Neuron (in vitro differentiated cells): ENCODE data around the gene SMO.

Experiments used
- H2AFZ ChIP-seq: one replicate; pipeline ENCODE4 v1.6.1; 2013; ENCODE audit warnings: low read depth, mild to moderate bottlenecking, inconsistent platforms, low read length, moderate library complexity
- H3K27me3 ChIP-seq: one replicate; pipeline ENCODE4 v1.6.1; 2013; ENCODE audit warnings: low read length; ENCODE audit not compliant: insufficient read depth
- H3K36me3 ChIP-seq: one replicate; pipeline ENCODE4 v1.6.1; 2013; ENCODE audit warnings: low read length; ENCODE audit not compliant: insufficient read depth
- H3K4me1 ChIP-seq: one replicate; pipeline ENCODE4 v1.6.1; 2013; ENCODE audit warnings: low read length; ENCODE audit not compliant: insufficient read depth
- H3K4me3 ChIP-seq: 2 replicates; pipeline ENCODE4 v1.5.1; 2013; ENCODE audit warnings: mild to moderate bottlenecking, low read length, moderate library complexity
- H3K9me3 ChIP-seq: one replicate; pipeline ENCODE4 v1.6.1; 2013; ENCODE audit warnings: low read length

SMO gene

GRCh38 chr7:129184981-129185670 lies 3.3 kb upstream of the SMO start:
- Histone ChIP-seq H3K4me1 (peaks cover 13% of the 10 kb centered on the region), H2AFZ (no peak overlapping the region), H3K27me3 (no peaks in the 10 kb centered on the region), H3K36me3 (no peaks in the 10 kb centered on the region), H3K4me3 (no peak overlapping the region), H3K9me3 (peaks cover 2% of the 10 kb centered on the region)

DNA sequence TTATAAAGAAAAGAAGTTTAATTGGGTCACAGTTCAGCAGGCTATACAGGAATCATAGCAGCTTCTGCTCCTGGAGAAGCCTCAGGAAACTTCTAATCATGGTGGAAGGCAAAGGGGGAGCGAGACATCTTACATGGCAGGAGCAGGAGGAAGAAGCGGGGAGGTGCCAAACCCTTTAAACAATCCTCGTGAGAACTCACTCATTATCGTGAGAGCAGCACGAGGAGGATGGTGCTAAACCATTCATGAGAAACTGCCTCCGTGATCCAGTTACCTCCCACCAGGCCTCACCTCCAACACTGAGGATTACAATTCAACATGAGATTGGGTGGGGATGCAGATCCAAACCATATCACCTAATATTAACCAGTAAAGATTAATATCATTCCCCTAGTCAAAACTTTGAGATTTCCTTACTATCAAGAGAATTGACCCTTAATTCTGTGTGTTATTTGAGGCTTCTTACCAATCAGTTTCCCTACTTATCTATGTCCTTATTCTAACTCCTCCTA lies 1.6 kb upstream of the SMO start:
- H3K27me3 ChIP-seq: no peaks in the 10 kb centered on the region
- H3K4me1 ChIP-seq: peaks cover 27% of the 10 kb centered on the region
- no peak overlapping the region for H2AFZ ChIP-seq
- H3K36me3 ChIP-seq: peaks cover 2% of the 10 kb centered on the region
- H3K9me3 ChIP-seq: no peaks in the 10 kb centered on the region
- H3K4me3 ChIP-seq: no peak overlapping the region

GRCh38 chr7:129187681-129188371 lies 607 bp upstream of the SMO start:
- H2AFZ ChIP-seq: peak overlapping the region; percentile 52
- H3K36me3 ChIP-seq: peaks cover 12% of the 10 kb centered on the region
- H3K4me1 ChIP-seq: peaks cover 27% of the 10 kb centered on the region
- H3K27me3 ChIP-seq: no peaks in the 10 kb centered on the region
- peak overlapping the region; percentile 74 for H3K4me3 ChIP-seq
- peaks cover 3% of the 10 kb centered on the region for H3K9me3 ChIP-seq

DNA sequence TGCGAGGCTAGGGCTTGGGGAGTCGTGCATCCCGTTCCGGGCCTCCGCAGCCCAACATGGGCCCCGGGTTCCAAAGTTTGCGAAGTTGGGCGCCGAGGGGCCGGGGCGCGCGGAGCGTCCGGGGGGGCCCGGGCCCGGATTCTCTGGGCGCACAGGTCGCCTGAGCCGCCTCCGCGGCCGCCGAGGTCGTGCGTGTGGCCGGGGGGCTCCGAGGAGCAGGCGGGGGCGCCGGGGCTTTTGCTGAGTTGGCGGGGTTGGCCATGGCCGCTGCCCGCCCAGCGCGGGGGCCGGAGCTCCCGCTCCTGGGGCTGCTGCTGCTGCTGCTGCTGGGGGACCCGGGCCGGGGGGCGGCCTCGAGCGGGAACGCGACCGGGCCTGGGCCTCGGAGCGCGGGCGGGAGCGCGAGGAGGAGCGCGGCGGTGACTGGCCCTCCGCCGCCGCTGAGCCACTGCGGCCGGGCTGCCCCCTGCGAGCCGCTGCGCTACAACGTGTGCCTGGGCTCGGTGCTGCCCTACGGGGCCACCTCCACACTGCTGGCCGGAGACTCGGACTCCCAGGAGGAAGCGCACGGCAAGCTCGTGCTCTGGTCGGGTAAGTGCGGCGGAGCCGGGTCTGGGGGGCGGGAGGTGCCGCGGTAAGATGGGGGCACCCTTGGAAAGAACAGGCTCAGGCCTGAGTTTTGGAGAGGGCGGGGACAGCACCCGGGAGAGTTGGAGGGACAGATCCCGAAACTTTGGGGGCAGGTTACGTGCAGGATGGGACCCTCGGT lies 643 bp downstream of the SMO start:
- no peaks in the 10 kb centered on the region for H3K27me3 ChIP-seq

GRCh38 chr7:129189661-129190310 lies 1.4 kb downstream of the SMO start:
- Histone ChIP-seq H2AFZ (no peak overlapping the region), H3K4me1 (peaks cover 27% of the 10 kb centered on the region), H3K36me3 (peaks cover 16% of the 10 kb centered on the region), H3K4me3 (peak overlapping the region; percentile 74), H3K9me3 (peaks cover 5% of the 10 kb centered on the region), H3K27me3 (no peaks in the 10 kb centered on the region)

More for the DNA sequence above, 643 bp downstream of the SMO start:
- Histone ChIP-seq H3K36me3 (peaks cover 16% of the 10 kb centered on the region), H3K9me3 (peaks cover 3% of the 10 kb centered on the region), H2AFZ (peak overlapping the region; percentile 52), H3K4me3 (peak overlapping the region; percentile 74), H3K4me1 (peaks cover 27% of the 10 kb centered on the region)

- H3K9me3 ChIP-seq: peaks cover 9% of the 10 kb centered on the region
- peaks cover 27% of the 10 kb centered on the region for H3K4me1 ChIP-seq
- no peak overlapping the region for H2AFZ ChIP-seq
- H3K4me3 ChIP-seq: peak overlapping the region; percentile 13
- peaks cover 21% of the 10 kb centered on the region for H3K36me3 ChIP-seq
- H3K27me3 ChIP-seq: no peaks in the 10 kb centered on the region
These were observed 2.8 kb downstream of the SMO start for GRCh38 chr7:129191272-129191671.

GRCh38 chr7:129193892-129194291 lies 5.5 kb downstream of the SMO start:
- H3K27me3 ChIP-seq: no peaks in the 10 kb centered on the region
- peaks cover 18% of the 10 kb centered on the region for H3K4me1 ChIP-seq
- peaks cover 21% of the 10 kb centered on the region for H3K36me3 ChIP-seq
- no peak overlapping the region for H3K4me3 ChIP-seq
- no peak overlapping the region for H2AFZ ChIP-seq
- peaks cover 9% of the 10 kb centered on the region for H3K9me3 ChIP-seq

GRCh38 chr7:129197771-129198170 lies 9.3 kb downstream of the SMO start:
- Histone ChIP-seq H3K36me3 (peaks cover 25% of the 10 kb centered on the region), H3K27me3 (no peaks in the 10 kb centered on the region), H3K9me3 (peaks cover 8% of the 10 kb centered on the region), H2AFZ (no peak overlapping the region), H3K4me3 (no peak overlapping the region), H3K4me1 (no peaks in the 10 kb centered on the region)

DNA sequence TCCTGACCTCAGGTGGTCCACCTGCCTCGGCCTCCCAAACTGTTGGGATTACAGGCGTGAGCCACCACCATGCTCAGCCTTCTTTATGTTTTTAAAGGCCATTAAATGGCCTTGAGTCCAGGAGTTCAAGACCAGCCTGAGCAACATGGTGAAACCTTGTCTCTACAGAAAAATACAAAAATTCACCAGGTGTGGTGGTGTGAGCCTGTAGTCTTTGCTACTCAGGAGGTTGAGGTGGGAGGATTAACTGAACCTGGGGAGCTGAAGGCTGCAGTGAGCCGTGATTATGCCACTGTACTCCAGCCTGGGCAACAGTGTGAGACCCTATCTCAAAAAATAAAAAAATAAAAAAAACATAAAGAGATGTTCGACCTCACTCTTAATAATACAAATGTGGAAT lies 11.0 kb downstream of the SMO start:
- no peak overlapping the region for H3K4me3 ChIP-seq
- H3K9me3 ChIP-seq: peaks cover 8% of the 10 kb centered on the region
- H3K4me1 ChIP-seq: no peaks in the 10 kb centered on the region
- no peak overlapping the region for H2AFZ ChIP-seq
- peaks cover 33% of the 10 kb centered on the region for H3K36me3 ChIP-seq
- no peaks in the 10 kb centered on the region for H3K27me3 ChIP-seq

- H3K36me3 ChIP-seq: peaks cover 51% of the 10 kb centered on the region
- H3K4me3 ChIP-seq: no peak overlapping the region
- no peaks in the 10 kb centered on the region for H3K4me1 ChIP-seq
- H3K27me3 ChIP-seq: no peaks in the 10 kb centered on the region
- H2AFZ ChIP-seq: no peak overlapping the region
- peaks cover 2% of the 10 kb centered on the region for H3K9me3 ChIP-seq
These were observed 13.8 kb downstream of the SMO start for GRCh38 chr7:129202058-129202777.

GRCh38 chr7:129203050-129203741 lies 14.8 kb downstream of the SMO start:
- Histone ChIP-seq H3K36me3 (peaks cover 58% of the 10 kb centered on the region), H2AFZ (no peak overlapping the region), H3K4me3 (no peak overlapping the region), H3K27me3 (no peaks in the 10 kb centered on the region), H3K9me3 (peaks cover 2% of the 10 kb centered on the region), H3K4me1 (no peaks in the 10 kb centered on the region)
